Coronary artery (tissue), 2 donors: ENCODE results near the gene ING2.
"Not testable (repeated sequence)": the region's sequence is repeated elsewhere in the genome, so short reads cannot be mapped to it uniquely, and the experiment has no call there.

Experiments
- DNase-seq: peaks from one replicate; pipeline ENCODE4 v3.0.0-alpha.2; 2017; ENCODE audit warnings: low spot score
- H3K27ac ChIP-seq, 2 donors: fragments of 200-600 bp; sonication (generic); one replicate each; pipeline ENCODE4 v1.5.1; 2016 to 2019
- H3K4me3 ChIP-seq: fragments of 200-600 bp; sonication (generic); 2 replicates; pipeline ENCODE4 v1.5.1; 2016; ENCODE audit warnings: mild to moderate bottlenecking, moderate library complexity
- TF ChIP-seq, protein P1 (sequence below): fragments of 200-600 bp; sonication (generic); IDR thresholded peaks from one replicate; pipeline ENCODE4 v1.5.1; 2019; ENCODE audit warnings: antibody characterized with exemption

ING2 gene, protein sequence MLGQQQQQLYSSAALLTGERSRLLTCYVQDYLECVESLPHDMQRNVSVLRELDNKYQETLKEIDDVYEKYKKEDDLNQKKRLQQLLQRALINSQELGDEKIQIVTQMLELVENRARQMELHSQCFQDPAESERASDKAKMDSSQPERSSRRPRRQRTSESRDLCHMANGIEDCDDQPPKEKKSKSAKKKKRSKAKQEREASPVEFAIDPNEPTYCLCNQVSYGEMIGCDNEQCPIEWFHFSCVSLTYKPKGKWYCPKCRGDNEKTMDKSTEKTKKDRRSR

DNA sequence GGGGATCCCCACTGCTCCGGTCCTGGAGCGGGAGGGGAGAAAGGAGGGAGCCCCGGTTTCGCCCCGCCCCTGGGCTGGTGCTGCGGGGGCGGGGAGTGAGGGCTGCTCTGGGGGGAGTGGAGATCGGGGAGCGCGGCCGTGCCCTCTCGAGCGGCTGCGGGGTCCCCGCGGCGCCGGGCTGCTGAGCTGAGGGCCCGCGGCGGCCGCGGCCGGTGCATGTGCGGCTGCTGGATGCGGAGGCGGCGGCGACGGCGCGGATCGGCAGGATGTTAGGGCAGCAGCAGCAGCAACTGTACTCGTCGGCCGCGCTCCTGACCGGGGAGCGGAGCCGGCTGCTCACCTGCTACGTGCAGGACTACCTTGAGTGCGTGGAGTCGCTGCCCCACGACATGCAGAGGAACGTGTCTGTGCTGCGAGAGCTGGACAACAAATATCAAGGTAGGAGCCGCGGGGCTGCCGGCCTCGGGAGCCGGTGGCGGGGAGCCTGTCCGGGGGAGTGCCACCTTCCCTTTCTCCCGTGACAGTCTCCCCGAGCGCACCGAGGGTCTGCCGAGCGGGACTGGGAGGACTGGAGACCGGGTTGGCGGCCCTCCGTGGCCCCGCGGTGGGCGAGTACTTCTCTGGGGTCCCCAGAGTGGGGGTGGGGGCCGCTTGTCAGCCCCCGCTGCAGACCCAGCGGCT is at the start of gene ING2:
Gene ING2, plus strand, starts transcription at position 129 of the 681 bp plus-strand sequence. Its CDS starts 138 bp downstream, at position 267.
- Histone ChIP-seq H3K4me3 (peak within 1 kb of the TSS; percentile 98), H3K27ac (peak within 1 kb of the TSS; percentile 96 to 98)
- DNase-seq, result no peak
- TF ChIP-seq, protein P1, sequence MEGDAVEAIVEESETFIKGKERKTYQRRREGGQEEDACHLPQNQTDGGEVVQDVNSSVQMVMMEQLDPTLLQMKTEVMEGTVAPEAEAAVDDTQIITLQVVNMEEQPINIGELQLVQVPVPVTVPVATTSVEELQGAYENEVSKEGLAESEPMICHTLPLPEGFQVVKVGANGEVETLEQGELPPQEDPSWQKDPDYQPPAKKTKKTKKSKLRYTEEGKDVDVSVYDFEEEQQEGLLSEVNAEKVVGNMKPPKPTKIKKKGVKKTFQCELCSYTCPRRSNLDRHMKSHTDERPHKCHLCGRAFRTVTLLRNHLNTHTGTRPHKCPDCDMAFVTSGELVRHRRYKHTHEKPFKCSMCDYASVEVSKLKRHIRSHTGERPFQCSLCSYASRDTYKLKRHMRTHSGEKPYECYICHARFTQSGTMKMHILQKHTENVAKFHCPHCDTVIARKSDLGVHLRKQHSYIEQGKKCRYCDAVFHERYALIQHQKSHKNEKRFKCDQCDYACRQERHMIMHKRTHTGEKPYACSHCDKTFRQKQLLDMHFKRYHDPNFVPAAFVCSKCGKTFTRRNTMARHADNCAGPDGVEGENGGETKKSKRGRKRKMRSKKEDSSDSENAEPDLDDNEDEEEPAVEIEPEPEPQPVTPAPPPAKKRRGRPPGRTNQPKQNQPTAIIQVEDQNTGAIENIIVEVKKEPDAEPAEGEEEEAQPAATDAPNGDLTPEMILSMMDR, result no peak

DNA sequence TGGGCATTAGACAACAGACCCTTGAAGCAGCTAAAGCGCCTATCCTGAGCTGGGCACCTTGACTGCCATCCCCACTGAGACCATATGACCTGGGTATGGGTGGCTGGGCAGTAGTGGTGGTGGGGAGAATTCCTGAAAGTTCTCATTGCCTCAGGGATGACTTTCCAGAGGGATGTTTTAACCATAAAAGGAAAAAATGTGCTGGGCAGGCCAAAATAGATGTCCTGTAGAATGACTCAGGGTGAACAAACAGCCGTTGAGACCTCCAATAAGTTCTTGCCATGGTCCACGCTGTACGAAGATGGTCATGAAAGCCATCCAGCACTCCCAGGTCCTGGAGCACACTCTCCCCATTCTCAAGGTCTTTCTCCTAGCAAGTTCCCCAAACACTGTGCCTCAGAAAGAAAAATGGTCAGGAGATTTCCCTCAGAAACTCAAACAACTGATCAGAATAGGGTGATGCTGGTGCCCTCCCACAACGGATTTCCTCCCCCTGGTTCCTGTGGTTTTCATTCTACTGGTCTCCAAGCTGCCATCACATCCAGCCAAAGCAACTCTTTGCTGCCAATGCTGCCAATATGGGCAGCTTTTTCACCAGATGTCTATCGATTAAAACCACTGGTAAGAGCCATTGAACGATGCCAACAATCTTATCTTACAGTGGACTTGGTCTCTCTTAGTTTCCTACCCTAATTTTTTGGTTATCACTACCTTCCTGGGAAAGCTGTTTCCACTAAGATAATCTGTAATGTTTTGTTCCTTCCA is 49.2 kb upstream of the ING2 start:
- no peak for DNase-seq
- Histone ChIP-seq H3K27ac (no peak overlapping the region), H3K4me3 (no peak overlapping the region)
- TF ChIP-seq, protein P1, result no peak

DNA sequence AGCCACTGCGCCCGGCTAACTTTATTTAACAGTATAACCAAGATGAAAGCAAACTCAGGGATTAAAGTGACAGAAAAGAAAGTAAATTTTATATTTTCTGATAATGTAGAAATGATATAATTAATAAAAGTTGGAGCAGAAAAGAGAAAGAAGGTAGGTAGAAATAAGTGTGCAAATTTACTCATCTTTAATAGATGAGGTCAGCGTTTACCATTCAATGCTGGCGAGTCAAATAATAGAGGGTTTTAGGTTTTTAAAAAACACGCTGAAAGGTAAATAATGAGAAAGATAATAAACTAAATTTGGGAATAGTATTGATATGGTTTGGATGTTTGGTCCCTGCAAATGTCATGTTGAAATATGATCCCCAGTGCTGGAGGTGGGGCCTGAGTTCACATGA is 46.9 kb upstream of the ING2 start:
- H3K4me3 ChIP-seq, result no peak overlapping the region
- no peak for DNase-seq
- no peak overlapping the region for H3K27ac ChIP-seq
- TF ChIP-seq, protein P1, result no peak

DNA sequence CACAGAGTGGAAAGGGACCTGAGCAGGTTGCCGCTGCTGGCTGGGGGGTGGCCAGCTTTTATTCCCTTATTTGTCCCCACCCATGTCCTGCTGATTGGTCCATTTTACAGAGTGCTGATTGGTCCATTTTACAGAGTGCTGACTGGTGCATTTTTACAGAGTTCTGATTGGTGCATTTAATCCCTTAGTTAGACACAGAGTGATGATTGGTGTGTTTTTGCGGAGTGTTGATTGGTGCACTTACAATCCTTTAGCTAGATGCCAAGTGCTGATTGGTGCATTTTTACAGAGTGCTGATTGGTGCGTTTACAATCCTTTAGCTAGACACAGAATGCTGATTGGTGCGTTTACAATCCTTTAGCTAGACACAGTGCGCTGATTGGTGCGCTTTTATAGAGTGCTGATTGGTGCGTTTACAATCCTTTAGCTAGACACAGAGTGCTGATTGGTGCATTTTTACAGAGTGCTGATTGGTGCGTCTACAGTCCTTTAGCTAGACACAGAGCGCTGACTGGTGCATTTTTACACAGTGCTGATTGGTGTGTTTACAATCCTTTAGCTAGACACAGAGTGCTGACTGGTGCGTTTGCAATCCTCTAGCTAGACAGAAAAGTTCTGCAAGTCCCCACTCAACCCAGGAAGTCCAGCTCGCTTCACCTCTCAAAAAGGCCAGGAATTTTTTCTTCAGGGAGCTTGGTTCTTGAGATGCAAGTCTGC is 40.8 kb upstream of the ING2 start:
- H3K4me3 ChIP-seq, H3K27ac ChIP-seq, DNase-seq: not testable (repeated sequence)

DNA sequence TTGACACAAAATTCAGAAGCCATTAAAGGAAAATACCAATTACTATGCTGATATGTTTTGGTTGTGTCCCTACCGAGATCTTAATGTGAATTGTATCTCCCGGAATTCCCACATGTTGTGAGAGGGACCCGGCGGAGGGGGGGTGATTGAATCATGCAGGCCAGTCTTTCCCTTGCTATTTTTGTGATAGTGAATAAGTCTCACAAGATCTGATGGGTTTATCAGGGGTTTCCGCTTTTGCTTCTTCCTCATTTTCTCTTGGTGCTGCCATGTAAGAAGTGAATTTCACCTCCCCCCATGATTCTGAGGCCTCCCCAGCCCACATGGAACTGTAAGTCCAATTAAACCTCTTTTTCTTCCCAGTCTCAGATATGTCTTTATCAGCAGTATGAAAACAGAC is 39.0 kb upstream of the ING2 start:
- H3K4me3 ChIP-seq, H3K27ac ChIP-seq, DNase-seq: not testable (repeated sequence)

DNA sequence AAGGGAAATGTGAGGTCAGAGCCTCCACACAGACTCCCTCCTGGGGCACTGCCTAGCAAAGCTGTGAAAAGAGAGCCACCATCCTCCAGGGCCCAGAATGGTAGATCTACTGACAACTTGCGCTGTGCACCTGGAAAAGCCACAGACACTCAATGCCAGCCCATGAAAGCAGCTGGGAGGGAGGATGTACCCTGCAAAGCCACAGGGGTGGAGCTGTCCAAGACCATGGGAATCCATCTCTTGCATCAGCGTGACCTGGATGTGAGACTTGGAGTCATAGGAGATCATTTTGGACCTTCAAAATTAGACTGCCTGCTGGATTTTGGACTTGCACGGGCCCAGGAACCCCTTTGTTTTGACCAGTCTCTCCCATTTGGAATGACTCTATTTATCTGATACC is 37.6 kb upstream of the ING2 start:
- Histone ChIP-seq H3K4me3 (no peak overlapping the region), H3K27ac (no peak overlapping the region)
- TF ChIP-seq, protein P1, result no peak
- no peak for DNase-seq

DNA sequence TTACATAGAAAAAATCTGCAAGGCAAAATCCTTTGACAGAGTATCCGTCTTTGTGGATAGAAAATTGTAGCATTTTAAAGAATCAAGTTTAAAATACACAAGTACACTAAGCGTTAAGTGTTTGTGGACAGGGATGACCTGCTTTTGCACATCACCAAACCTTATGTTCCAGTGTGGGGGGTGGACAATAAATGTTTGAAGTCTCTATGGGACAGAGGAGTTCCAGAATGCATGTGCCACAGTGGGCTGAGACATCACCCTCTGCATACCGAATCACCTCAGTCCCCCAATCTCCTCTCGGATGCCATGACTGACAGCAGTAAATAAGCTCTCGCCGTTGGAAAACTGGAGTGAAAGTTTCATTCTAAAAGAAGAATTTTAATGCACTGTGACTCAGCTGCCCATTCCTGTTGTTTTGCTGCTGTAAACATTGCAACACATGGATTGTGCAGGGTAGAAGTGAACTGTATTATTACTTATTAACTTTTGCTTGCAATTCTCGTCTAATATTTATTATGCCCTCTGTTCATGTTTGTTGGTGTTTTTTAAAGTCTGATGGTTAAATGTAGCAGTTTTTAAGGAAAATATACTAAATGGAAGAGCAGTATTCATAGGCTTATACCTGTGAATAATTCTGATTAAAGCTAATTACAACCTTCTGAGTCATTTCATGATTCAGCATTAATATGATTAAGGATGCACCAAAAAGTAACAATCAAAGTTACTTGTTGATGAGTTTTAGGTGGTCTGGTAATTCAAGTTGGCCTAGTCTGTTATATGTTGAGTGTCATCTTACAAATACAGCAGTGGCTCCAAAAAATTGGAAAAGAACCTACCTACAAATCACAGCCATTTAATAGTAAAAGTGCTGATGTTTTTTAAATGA is 36.4 kb upstream of the ING2 start:
- TF ChIP-seq, protein P1, result no peak
- DNase-seq, result no peak
- no peak overlapping the region for H3K4me3 ChIP-seq
- H3K27ac ChIP-seq, result no peak overlapping the region
